NCI-H82 treated with DMSO at 0.1 percent for 48 hours (cell line): Measurements from ENCODE around the gene SELENOI.
"Not testable (repeated sequence)": the region's sequence is repeated elsewhere in the genome, so short reads cannot be mapped to it uniquely, and the experiment has no call there.

Source experiments
- DNase-seq: peaks from one replicate; lab custom pipeline; 2025; ENCODE audit not compliant: unreplicated experiment; lab: John Stamatoyannopoulos, UW

Gene SELENOI

DNA sequence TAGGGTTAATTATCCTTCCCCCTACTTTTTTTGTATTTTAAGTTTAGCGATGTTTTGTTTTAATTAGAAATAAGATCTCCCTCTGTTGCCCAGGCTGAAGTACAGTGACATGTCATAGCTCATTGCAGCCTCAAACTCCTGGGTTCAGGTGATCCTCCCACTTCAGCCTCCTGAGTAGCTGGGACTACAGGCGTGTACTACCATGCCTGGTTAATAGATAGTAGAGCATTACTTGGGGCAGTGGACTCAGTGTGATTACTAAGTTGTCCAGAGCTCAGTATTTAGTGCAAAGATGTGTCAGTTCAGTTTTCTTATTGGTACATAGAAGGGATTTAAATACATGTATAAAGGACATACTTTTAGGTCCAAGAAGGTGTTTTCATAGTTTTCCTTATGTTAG lies 10.2 kb downstream of the SELENOI start:
- no peak for DNase-seq

GRCh38 chr2:26356771-26357170 lies 10.8 kb downstream of the SELENOI start:
- DNase-seq = no peak

- no peak for DNase-seq
Observed at GRCh38 chr2:26359886-26360473, 14.0 kb downstream of the SELENOI start.

DNA sequence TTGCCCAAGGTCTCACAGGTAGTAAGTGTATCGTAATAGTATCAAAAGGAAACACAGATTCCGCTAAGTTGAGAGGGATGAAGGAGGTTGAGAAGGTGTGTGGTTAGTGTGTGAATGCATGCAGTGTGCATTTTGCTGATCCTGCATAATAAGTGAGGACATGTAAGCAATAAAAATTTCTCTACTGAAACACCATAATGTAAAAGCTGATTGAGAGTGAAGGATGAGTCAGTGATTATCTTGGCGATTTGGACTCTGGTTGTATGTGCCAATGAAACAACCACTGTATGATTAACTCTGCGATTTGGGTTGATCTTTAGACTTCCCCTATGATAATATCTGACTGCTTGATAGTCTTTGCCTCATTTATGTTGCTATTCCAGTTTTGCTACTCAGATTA lies 17.4 kb downstream of the SELENOI start:
- no peak for DNase-seq

DNA sequence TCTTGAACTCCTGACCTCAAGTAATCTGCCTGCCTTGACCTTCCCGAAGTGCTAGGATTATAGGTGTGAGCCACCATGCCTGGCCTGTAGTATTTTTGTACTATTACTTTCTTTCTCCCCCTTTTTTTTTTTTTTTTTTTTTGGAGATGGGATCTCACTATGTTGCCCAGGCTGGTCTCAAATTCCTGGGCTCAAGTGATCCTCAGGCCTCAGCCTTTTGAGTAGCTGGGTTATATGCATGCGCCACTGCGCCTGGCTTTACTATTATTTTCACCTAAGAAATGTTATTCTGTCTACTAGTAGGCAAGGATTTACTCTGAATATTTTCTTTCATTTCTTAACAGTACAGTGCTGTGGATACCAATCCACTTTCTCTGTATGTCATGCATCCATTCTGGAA lies 18.0 kb downstream of the SELENOI start:
- no peak for DNase-seq

DNA sequence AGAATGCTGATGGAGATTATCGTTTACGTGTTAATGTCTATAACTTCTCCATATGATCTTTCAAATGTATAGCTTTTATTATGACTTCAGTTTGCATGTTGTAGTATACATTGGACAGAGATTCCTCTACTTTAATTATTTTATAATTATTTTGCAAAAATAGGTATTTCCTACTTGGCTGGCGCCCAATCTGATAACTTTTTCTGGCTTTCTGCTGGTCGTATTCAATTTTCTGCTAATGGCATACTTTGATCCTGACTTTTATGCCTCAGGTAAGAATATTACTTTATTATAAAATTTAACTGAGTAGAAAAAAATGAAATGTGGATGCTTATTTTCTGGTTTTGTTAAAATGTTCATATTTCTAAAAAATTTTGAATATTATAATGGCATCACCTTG lies 18.7 kb downstream of the SELENOI start:
- no peak for DNase-seq

GRCh38 chr2:26366957-26367356 lies 21.0 kb downstream of the SELENOI start:
- no peak for DNase-seq

DNA sequence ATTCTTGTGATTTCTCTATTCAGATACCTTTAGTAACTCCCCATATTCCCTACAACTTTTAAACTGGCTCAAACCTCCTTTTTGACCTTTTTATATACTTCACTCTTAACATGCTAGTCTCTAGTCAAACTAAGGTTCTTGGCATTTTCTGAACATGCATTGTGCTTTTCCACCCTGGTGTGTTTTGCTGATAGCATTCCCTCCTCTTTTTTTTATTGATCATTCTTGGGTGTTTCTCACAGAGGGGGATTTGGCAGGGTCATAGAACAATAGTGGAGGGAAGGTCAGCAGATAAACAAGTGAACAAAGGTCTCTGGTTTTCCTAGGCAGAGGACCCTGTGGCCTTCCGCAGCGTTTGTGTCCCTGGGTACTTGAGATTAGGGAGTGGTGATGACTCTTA lies 23.7 kb downstream of the SELENOI start:
- DNase-seq = not testable (repeated sequence)

GRCh38 chr2:26370909-26371308 lies 25.0 kb downstream of the SELENOI start:
- DNase-seq = not testable (repeated sequence)

DNA sequence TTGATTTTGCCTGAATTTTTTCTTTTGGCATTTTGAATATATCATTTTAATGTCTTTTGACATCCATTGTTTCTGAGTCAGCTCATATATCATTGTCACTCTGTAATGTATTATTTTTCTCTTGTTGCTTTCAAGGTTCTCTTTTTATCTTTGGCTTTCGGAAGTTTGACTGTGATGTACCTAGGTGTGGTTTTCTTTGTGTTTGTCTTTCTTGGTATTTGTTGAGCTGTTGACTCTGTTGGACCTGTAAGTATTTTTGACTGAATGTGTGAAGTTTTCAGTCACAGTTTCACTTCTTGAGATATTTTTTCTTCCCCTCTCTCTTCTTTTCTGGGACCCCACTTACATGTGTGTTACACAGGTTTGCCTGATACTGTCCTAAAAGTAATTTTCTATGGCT lies 30.9 kb downstream of the SELENOI start:
- no peak for DNase-seq

- no peak for DNase-seq
Observed at GRCh38 chr2:26380281-26380680, 34.3 kb downstream of the SELENOI start.

DNA sequence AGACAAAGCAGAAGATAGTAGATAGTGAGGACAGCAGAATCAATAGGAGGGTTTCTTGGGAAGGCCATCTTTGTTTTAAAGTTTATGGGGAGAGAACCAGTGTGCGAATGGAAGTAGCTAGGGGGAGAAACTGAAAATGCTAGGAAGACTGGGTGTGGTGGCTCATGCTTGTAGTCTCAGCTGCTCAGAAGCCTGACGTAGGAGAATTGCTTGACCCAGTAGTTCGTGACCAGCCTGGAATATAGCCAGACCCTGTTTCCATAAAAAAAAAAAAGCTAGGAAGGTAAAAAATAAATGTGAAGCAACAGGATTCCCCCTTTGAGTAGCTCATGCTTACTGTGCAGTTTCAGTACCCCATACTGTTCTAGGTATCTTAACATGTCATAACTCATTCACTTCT lies 36.6 kb downstream of the SELENOI start:
- DNase-seq = no peak

DNA sequence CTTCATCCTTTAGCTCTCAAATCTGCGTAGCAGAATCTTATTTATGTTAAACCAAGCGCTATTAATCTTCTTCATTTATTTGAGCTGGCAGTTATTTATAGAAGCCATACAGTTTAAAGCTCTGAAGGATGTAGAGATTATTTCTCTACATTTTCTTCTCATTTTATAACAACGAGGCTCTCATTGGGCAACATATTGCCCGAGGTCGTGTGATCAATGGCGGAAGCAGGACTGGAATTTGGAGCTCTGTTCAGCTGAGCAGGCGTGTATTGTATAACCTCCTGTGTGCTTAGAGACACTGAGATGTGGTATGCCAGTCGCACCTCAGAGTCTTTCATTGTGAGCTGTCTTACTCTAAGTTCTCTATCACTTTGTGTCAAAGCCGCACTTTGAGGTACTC lies 38.2 kb downstream of the SELENOI start:
- DNase-seq = no peak

DNA sequence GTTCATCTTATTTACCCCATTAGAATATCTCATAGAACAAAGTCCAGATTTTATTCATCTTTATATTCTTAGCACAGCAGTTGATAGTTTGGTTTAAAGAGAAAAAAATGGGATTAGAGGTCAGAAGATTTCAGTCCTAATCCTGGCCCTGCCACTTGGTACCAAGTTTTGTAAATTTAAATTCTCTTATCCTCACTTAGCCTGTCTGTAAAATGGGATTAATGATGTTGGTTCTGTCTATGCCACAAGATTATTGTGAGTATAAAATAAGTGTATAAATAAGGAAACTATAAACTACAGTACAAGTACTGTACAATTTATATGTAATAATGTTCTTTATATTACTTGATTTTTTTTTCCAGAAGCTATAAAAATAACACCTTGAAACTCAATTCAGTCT lies 38.7 kb downstream of the SELENOI start:
- DNase-seq = no peak

DNA sequence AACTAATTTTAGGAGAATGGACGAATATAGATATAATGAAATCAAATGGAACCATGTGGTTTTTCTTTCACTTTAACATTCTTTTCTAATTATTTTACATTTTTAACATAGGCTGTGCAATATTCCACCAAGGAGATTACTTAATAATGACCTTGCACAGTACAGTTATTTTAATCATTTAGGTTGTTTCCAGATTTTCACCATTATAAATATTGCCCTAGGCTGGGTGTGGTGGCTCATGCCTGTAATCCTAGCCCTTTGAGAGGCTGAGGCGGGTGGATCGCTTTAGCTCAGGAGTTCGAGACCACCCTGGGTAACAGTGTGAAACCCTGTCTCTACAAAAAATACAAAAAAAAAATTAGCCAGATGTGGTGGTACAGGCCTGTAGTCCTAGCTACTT lies 41.2 kb downstream of the SELENOI start:
- DNase-seq = no peak

- DNase-seq = no peak
Observed at GRCh38 chr2:26394694-26395093, 48.8 kb downstream of the SELENOI start.

GRCh38 chr2:26395394-26395793 lies 49.5 kb downstream of the SELENOI start:
- DNase-seq = no peak

DNA sequence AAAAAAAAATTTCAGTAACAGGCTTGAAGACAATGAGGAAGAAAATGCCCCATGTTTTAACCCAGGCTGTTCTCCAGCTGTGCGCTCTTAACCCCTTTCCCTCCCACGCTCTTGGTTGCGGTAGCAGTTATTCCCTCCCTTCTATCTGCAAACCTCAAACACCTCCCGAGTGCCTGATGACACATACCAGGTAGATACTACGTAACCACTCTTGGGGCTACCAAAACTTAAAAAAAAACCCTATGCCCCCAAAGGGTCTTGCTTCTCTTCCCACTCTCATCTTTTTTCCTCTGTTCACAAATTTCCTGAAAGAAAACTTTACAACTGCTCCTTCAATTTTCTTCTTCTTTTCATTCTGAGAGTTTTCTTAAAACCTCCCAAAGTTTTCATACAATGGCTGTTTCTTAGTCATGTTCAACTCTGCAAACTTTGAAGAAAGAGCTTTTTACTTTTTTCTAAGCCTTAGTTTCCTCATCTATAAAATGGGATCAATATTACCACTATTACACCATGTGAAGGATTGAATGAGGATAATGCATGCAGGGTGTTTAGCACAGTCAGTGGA lies 50.9 kb downstream of the SELENOI start:
- no peak for DNase-seq

DNA sequence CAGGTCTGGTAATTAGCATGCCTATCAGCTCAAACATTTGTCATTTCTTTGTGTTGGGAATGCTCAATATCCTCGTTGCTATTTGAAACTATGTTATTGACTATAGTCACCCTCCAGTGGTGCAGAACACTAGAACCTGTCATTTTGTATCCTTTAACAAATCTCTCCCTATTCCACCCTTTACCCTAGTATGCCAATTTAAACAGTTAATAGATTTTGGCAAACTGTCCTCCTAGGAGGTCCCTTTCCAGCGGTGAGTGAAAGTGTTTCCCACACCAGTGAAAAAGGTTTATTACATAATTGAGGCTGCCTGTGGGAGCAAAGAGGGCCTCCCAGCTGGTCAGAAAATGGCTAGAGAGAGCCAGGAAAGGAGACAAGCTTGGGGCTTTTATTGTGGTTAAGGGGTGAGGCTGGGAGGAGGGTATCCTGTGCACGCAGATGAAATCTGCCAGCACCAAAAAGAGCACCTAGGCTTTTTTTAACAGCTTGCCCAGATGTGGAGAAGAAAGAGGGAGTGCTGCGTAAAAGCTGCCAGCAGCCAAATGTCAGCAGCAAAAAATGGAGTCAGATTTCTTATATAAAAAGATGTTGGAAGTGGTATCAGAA lies 53.9 kb downstream of the SELENOI start:
- DNase-seq = no peak

- DNase-seq = no peak
Observed at GRCh38 chr2:26400723-26401122, 54.8 kb downstream of the SELENOI start.

DNA sequence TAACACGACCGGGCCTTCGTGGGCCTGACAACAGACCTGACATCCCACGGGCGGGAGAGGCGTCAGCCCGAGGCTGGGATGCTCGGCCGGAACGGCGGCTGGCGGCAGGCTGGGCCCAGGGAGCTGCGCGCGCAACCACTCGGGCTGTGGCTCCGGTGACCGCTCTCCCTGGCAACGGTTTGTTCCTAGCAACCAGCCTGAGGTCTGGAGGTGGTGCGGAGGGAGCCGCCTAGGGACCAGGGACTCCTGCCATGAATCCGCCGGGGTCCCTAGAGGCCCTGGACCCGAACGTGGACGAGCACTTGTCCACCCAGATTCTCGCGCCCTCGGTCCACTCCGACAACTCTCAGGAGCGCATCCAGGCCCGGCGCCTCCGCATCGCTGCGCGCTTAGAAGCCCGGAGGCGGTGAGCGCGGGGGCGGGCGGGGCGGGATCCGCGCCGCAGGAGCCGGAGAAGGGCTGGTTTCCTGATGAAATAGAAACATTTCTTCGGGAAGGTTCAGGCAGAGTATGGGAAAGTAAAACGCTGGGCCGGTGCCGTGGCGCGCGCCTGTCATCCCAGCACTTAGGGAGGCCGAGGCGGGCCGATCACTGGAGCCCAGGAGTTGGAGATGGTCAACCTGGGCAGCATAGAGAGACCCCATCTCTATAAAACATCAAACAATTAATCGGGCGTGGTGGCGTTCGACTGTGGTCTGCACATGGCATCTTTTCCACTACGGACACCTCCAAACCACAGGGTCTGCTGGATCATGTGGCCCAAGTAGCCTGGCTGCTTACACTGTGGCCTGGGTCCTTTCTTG lies 56.0 kb downstream of the SELENOI start, which contains the start of gene DRC1:
TSS of gene DRC1 (plus strand) at position 182 of the 803 bp plus-strand sequence. CDS start at position 252, 70 bp downstream.
- no peak for DNase-seq

GRCh38 chr2:26407526-26407925 lies 61.6 kb downstream of the SELENOI start:
- no peak for DNase-seq
